ENCODE measurements around the gene CSE1L. TPM values are rescaled to one million over a fixed set of nuclear protein-coding genes. Genes with fewer than 3 reads are reported as not detected.
A peak's percentile ranks its signal among the peaks of the same experiment; 100 is the strongest.

The CSE1L gene
- total RNA-seq, 4 donors from 2014 or later = 10.2 to 43.7 (median 20.9) TPM

GRCh38 chr20:49045440-49046086 is 549 bp upstream of the CSE1L start:
- Histone ChIP-seq H3K4me3 (peak overlapping the region; percentile 83 to 100 (median 92)), H3K27ac (peak overlapping the region; percentile 91 to 99 (median 94)), H3K36me3 (no peaks in the 10 kb centered on the region), H3K4me1 (peaks cover 0 to 12% (median 5%) of the 10 kb centered on the region in 4 donors), H3K9me3 (no peaks in the 10 kb centered on the region), H3K27me3 (no peaks in the 10 kb centered on the region)
- no peak for TF ChIP-seq POLR2A (IDR thresholded peaks at IDR 0.05)
- TF ChIP-seq, protein P1, sequence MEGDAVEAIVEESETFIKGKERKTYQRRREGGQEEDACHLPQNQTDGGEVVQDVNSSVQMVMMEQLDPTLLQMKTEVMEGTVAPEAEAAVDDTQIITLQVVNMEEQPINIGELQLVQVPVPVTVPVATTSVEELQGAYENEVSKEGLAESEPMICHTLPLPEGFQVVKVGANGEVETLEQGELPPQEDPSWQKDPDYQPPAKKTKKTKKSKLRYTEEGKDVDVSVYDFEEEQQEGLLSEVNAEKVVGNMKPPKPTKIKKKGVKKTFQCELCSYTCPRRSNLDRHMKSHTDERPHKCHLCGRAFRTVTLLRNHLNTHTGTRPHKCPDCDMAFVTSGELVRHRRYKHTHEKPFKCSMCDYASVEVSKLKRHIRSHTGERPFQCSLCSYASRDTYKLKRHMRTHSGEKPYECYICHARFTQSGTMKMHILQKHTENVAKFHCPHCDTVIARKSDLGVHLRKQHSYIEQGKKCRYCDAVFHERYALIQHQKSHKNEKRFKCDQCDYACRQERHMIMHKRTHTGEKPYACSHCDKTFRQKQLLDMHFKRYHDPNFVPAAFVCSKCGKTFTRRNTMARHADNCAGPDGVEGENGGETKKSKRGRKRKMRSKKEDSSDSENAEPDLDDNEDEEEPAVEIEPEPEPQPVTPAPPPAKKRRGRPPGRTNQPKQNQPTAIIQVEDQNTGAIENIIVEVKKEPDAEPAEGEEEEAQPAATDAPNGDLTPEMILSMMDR (IDR thresholded peaks at IDR 0.05) = no peak
- peak in 2 of 3 donors; percentile 31 to 60 for DNase-seq

- Histone ChIP-seq H3K4me3 (no peak overlapping the region), H3K27ac (no peak overlapping the region), H3K4me1 (peaks cover 0 to 8% (median 3%) of the 10 kb centered on the region in 4 donors), H3K36me3 (peaks cover 0 to 5% (median 0%) of the 10 kb centered on the region in 3 donors), H3K9me3 (no peaks in the 10 kb centered on the region), H3K27me3 (no peaks in the 10 kb centered on the region)
- no peak for DNase-seq
- TF ChIP-seq, protein P1 (IDR thresholded peaks at IDR 0.05) = no peak
- TF ChIP-seq POLR2A (IDR thresholded peaks at IDR 0.05) = no peak
Observed at GRCh38 chr20:49052334-49052733, 6.2 kb downstream of the CSE1L start.

GRCh38 chr20:49054056-49054643 is 8.0 kb downstream of the CSE1L start:
- Histone ChIP-seq H3K4me3 (no peak overlapping the region), H3K27me3 (no peaks in the 10 kb centered on the region), H3K36me3 (peaks cover 0 to 6% (median 0%) of the 10 kb centered on the region in 3 donors), H3K4me1 (no peaks in the 10 kb centered on the region), H3K27ac (no peak overlapping the region), H3K9me3 (no peaks in the 10 kb centered on the region)
- no peak for TF ChIP-seq POLR2A (IDR thresholded peaks at IDR 0.05)
- TF ChIP-seq, protein P1 (IDR thresholded peaks at IDR 0.05) = no peak
- no peak for DNase-seq

GRCh38 chr20:49063279-49063678 is 17.2 kb downstream of the CSE1L start:
- Histone ChIP-seq H3K4me3 (no peak overlapping the region), H3K9me3 (no peaks in the 10 kb centered on the region), H3K36me3 (peaks cover 0 to 60% (median 0%) of the 10 kb centered on the region in 3 donors), H3K27me3 (no peaks in the 10 kb centered on the region), H3K27ac (no peak overlapping the region), H3K4me1 (no peaks in the 10 kb centered on the region)
- no peak for DNase-seq
- no peak for TF ChIP-seq POLR2A (IDR thresholded peaks at IDR 0.05)
- TF ChIP-seq, protein P1 (IDR thresholded peaks at IDR 0.05) = no peak

- H3K27me3 ChIP-seq = no peaks in the 10 kb centered on the region
- H3K36me3 ChIP-seq = peaks cover 0 to 94% (median 0%) of the 10 kb centered on the region in 3 donors
- no peak overlapping the region for H3K27ac ChIP-seq
- no peaks in the 10 kb centered on the region for H3K9me3 ChIP-seq
- no peak for DNase-seq
- no peaks in the 10 kb centered on the region for H3K4me1 ChIP-seq
- no peak overlapping the region for H3K4me3 ChIP-seq
- TF ChIP-seq, protein P1 (IDR thresholded peaks at IDR 0.05) = no peak
- TF ChIP-seq POLR2A (IDR thresholded peaks at IDR 0.05) = no peak
Observed at GRCh38 chr20:49074521-49074920, 28.4 kb downstream of the CSE1L start.
